WTC11 (cell line): ENCODE measurements around the gene SNX18.

Experiments used
- TF ChIP-seq, protein P1 (sequence below): fragments of 200-600 bp; IDR thresholded peaks from 2 replicates; pipeline ENCODE4 v1.8.0; 2022; ENCODE audit warnings: antibody characterized with exemption
- TF ChIP-seq, protein P2 (sequence below): sonication (generic); formaldehyde crosslinking; IDR thresholded peaks from 2 replicates; pipeline ENCODE4 v1.8.0; 2022; ENCODE audit warnings: mild to moderate bottlenecking, missing genetic modification reagents

DNA sequence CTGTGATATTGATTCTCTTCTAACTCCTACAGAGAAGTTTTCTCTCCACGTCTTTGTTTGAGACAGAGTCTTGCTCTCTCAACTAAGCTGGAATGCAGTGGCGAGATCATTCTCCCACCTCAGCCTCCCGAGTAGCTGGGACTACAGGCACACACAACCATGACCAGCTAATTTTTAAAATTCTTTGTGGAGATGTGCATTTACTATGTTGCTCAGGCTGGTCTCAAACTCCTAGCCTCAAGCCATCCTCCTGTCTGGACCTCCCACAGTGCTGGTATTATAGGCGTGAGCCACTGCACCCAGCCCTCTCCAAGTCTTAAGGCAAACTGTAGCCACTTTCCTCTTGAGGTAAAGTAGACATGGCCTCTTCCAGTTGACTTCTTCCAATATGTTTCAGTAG, 72.2 kb downstream of the SNX18 start:
- TF ChIP-seq, protein P1, sequence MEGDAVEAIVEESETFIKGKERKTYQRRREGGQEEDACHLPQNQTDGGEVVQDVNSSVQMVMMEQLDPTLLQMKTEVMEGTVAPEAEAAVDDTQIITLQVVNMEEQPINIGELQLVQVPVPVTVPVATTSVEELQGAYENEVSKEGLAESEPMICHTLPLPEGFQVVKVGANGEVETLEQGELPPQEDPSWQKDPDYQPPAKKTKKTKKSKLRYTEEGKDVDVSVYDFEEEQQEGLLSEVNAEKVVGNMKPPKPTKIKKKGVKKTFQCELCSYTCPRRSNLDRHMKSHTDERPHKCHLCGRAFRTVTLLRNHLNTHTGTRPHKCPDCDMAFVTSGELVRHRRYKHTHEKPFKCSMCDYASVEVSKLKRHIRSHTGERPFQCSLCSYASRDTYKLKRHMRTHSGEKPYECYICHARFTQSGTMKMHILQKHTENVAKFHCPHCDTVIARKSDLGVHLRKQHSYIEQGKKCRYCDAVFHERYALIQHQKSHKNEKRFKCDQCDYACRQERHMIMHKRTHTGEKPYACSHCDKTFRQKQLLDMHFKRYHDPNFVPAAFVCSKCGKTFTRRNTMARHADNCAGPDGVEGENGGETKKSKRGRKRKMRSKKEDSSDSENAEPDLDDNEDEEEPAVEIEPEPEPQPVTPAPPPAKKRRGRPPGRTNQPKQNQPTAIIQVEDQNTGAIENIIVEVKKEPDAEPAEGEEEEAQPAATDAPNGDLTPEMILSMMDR: no peak
- TF ChIP-seq, protein P2, sequence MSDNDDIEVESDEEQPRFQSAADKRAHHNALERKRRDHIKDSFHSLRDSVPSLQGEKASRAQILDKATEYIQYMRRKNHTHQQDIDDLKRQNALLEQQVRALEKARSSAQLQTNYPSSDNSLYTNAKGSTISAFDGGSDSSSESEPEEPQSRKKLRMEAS: no peak
